Left ventricle myocardium inferior (tissue), 1 donor: ENCODE measurements around the gene CUL9. TPM values are rescaled to one million over a fixed set of nuclear protein-coding genes. Genes with fewer than 3 reads are reported as not detected.

Experiments
- DNase-seq: peaks from one replicate; pipeline ENCODE4 v3.0.0-alpha.2; 2020
- H3K27ac ChIP-seq: fragments of 200-600 bp; replicated peaks from 2 replicates; pipeline ENCODE4 v1.8.0; 2021
- H3K27me3 ChIP-seq: fragments of 200-600 bp; 2 replicates; pipeline ENCODE4 v1.8.0; 2021; ENCODE audit warnings: low read depth
- H3K36me3 ChIP-seq: fragments of 200-600 bp; 2 replicates; pipeline ENCODE4 v1.8.0; 2021
- H3K4me1 ChIP-seq: fragments of 200-600 bp; 2 replicates; pipeline ENCODE4 v1.8.0; 2021
- H3K4me3 ChIP-seq: fragments of 200-600 bp; 2 replicates; pipeline ENCODE4 v1.8.0; 2021; ENCODE audit warnings: mild to moderate bottlenecking, moderate library complexity
- H3K9me3 ChIP-seq: fragments of 200-600 bp; replicated peaks from 2 replicates; pipeline ENCODE4 v1.8.0; 2021
- intact Hi-C: fragments of 100-400 bp; cut with micrococcal nuclease; formaldehyde crosslinking; loops from one replicate; pipeline ENCODE4 v1.11.0; 2022
- total RNA-seq: library from RNA; stranded (reverse); fragmentation: NEBNext Ultra II Directional; extraction: Animal tissue kit (Norgen Biotek cat#: 25700); gene quantifications from one replicate; pipeline ENCODE4 v1.2.1, GENCODE V29; 2021
- TF ChIP-seq, protein P1 (sequence below): fragments of 200-600 bp; IDR thresholded peaks from 2 replicates; pipeline ENCODE4 v1.8.0; 2021; ENCODE audit warnings: antibody characterized with exemption, mild to moderate bottlenecking, borderline replicate concordance
- donor health status: DM: no; HTN: yes; CAD: no; lungs with severe emphysema.

The CUL9 gene
- total RNA-seq, 1 donor from 2014 or later: 14.7 TPM

DNA sequence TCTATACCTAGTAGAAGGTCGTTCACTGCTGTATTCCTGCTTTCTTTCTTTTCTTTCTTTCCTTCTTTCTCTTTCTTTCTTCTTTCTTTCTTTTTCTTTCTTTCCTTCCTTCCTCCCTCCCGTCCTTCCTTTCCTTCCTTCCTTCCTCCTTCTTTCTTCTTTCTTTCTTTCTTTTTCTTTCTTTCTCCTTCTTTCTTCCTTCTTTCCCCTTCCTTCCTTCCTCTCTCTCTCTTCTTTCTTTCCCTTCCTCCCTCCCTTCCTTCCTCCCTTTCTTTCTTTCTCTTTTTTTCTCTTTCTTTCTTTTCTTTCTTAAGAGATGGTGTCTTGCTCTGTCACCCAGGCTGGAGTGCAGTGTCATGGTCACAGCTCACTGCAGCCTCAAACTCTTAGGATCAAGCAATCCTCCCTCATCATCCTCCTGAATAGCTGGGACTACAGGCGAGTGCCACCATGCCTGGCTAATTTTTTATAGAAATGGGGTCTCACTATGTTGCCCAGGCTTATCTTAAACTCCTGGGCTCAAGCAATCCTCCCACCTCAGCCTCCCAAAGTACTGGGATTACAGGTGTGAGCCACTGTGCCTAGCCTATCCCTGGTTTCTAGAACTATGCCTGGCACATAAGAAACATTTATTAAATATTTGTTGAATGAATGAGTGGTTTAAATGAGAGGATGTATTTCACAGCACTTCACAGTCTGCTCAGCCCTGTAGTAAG lies 49.9 kb downstream of the CUL9 start:
- no peak for DNase-seq
- TF ChIP-seq, protein P1, sequence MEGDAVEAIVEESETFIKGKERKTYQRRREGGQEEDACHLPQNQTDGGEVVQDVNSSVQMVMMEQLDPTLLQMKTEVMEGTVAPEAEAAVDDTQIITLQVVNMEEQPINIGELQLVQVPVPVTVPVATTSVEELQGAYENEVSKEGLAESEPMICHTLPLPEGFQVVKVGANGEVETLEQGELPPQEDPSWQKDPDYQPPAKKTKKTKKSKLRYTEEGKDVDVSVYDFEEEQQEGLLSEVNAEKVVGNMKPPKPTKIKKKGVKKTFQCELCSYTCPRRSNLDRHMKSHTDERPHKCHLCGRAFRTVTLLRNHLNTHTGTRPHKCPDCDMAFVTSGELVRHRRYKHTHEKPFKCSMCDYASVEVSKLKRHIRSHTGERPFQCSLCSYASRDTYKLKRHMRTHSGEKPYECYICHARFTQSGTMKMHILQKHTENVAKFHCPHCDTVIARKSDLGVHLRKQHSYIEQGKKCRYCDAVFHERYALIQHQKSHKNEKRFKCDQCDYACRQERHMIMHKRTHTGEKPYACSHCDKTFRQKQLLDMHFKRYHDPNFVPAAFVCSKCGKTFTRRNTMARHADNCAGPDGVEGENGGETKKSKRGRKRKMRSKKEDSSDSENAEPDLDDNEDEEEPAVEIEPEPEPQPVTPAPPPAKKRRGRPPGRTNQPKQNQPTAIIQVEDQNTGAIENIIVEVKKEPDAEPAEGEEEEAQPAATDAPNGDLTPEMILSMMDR: no peak
- Histone ChIP-seq H3K4me3 (no peak overlapping the region), H3K36me3 (no peaks in the 10 kb centered on the region), H3K4me1 (peaks cover 13% of the 10 kb centered on the region), H3K27ac (no peak overlapping the region), H3K27me3 (peaks cover 27% of the 10 kb centered on the region), H3K9me3 (no peaks in the 10 kb centered on the region)
- intact Hi-C loops: no loop called here

DNA sequence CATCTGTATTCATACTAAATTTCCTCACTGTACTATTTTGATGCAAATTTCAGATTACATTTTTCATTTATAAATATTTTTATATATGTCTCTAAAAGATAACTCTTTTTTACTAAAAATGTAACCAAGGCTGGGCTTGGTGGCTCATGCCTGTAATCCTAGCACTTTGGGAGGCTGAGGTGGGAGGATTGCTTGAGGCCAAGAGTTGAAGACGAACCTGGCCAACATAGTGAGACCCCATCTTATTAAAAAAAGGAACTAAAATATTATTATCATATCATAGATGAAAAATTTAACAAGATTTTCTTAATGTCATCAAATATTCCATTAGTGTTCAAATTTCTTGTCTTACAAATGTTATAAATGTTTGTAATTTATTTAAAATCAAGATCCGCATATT lies 53.8 kb downstream of the CUL9 start:
- Histone ChIP-seq H3K36me3 (no peaks in the 10 kb centered on the region), H3K4me1 (no peaks in the 10 kb centered on the region), H3K4me3 (no peak overlapping the region), H3K27me3 (peaks cover 65% of the 10 kb centered on the region), H3K9me3 (peaks cover 9% of the 10 kb centered on the region), H3K27ac (no peak overlapping the region)
- intact Hi-C loops: no loop called here
- TF ChIP-seq, protein P1: no peak
- DNase-seq: no peak

DNA sequence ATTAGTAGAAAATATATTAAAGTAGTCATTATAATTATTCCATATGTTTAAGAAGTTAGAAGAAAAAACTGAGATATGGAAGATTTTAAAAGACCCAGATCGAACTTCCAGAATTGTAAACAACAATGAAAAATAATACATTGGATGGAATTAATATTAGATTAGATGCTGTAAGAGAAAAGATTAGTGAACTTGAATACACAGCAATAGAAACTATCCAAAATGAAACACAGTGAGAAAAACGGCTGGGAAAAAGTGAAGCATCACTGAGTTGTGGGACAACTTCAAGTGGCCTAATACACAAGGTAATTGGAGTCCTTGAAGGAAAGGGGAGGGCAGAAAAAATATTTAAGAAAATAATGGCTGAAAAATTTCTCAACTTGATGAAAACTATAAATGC lies 57.1 kb downstream of the CUL9 start:
- Histone ChIP-seq H3K27ac (no peak overlapping the region), H3K9me3 (peaks cover 9% of the 10 kb centered on the region), H3K4me3 (no peak overlapping the region), H3K4me1 (no peaks in the 10 kb centered on the region), H3K27me3 (peaks cover 87% of the 10 kb centered on the region), H3K36me3 (no peaks in the 10 kb centered on the region)
- DNase-seq: no peak
- TF ChIP-seq, protein P1: no peak
- intact Hi-C loops: no loop called here

DNA sequence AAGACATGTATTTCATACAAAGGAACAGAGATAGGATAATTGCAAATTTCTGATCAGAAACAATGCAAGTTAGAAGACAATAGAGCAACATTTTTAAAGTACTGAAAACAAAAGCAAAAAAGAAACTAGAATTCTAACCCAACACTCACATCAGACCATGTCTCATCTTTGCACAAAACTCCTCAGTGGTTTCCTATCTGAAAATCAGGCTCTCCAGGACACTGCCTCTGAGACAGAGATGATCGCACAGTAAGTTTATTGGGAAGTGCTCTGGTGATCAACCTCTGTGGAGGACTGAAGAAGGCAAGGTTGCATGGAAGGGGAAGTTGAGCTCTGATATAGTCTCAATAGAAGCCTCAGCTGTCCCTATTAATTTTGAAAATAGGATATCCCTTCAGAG lies 59.0 kb downstream of the CUL9 start:
- no peak overlapping the region for H3K27ac ChIP-seq
- H3K9me3 ChIP-seq: peaks cover 9% of the 10 kb centered on the region
- H3K27me3 ChIP-seq: peaks cover 95% of the 10 kb centered on the region
- H3K4me1 ChIP-seq: no peaks in the 10 kb centered on the region
- H3K36me3 ChIP-seq: no peaks in the 10 kb centered on the region
- DNase-seq: no peak
- no peak overlapping the region for H3K4me3 ChIP-seq
- intact Hi-C loops: no loop called here
- TF ChIP-seq, protein P1: no peak

DNA sequence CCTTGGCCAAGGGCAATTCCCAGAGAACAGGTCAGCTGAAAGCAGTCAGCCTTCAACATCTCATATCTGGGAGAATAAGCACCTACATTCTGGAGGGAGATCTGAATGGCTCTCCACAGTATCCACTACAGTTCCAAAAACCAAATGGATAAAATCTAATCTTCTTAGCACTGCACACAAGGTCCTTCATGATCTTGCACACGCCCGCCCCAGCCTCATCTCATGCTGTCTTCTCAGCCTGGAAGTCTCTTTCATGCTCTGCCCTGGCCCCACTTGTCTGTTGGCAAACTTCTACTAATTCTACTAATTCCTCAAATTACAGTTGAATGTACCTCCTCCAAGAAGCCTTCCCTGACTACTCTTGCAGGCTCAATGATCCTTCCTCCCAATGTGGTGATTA lies 59.5 kb downstream of the CUL9 start:
- peaks cover 1% of the 10 kb centered on the region for H3K4me1 ChIP-seq
- DNase-seq: no peak
- H3K27ac ChIP-seq: no peak overlapping the region
- intact Hi-C loops: no loop called here
- TF ChIP-seq, protein P1: no peak
- H3K27me3 ChIP-seq: peaks cover 95% of the 10 kb centered on the region
- no peaks in the 10 kb centered on the region for H3K36me3 ChIP-seq
- peaks cover 9% of the 10 kb centered on the region for H3K9me3 ChIP-seq
- H3K4me3 ChIP-seq: no peak overlapping the region
